ENCODE results near the gene RPLP2.

DNA sequence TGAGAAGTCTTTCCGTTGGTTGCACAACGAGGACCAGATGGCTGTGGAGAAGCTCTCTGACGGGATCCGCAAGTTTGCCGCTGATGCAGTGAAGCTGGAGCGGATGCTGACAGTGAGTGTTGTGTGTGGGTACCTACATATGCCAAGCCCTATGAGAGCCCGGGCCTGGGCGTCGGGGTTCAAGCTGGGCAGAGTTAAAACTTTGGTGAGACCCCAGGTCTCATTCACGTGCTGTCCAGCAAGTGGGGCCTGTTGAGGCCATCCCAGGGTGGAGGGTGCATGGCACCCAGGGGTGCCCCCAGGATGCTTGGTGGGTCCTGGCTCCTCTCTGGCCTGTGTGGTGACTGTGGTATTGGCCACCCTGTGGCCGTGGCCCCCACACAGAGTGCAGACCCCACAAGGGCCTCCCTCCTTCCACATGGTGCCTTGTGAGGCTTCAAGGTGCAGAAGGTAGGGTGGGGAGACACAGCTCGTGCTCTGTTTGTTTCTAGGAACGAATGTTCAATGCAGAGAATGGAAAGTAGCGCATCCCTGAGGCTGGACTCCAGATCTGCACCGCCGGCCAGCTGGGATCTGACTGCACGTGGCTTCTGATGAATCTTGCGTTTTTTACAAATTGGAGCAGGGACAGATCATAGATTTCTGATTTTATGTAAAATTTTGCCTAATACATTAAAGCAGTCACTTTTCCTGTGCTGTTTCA is 45.3 kb upstream of the RPLP2 start:
- no peak for TF ChIP-seq CTCF (IDR thresholded peaks at IDR 0.05)
- no peak for TF ChIP-seq EZH2 (IDR thresholded peaks at IDR 0.05)

All from neural progenitor cell (in vitro differentiated cells).